Measurements from ENCODE around the gene TCP11L1.

DNA sequence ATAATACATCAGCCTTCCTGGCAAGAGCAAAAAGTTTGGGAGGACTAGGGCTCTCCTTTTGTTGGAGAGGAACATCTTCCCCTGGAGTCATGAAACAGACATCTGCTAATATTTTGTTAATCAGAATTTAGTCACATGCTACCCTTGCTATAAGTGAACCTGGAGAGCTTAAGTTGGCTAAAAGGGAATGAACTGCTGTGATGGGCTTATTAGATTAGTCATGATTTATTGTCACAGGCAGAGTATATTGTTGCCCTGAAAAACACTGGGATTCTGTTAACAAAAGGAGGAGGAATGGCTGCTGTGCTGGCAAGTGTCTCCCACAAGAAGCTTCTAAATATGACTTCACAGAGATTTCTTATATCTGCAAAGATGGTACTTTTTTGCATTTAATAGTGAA is 16.0 kb downstream of the TCP11L1 start:
- TF ChIP-seq, protein P1, sequence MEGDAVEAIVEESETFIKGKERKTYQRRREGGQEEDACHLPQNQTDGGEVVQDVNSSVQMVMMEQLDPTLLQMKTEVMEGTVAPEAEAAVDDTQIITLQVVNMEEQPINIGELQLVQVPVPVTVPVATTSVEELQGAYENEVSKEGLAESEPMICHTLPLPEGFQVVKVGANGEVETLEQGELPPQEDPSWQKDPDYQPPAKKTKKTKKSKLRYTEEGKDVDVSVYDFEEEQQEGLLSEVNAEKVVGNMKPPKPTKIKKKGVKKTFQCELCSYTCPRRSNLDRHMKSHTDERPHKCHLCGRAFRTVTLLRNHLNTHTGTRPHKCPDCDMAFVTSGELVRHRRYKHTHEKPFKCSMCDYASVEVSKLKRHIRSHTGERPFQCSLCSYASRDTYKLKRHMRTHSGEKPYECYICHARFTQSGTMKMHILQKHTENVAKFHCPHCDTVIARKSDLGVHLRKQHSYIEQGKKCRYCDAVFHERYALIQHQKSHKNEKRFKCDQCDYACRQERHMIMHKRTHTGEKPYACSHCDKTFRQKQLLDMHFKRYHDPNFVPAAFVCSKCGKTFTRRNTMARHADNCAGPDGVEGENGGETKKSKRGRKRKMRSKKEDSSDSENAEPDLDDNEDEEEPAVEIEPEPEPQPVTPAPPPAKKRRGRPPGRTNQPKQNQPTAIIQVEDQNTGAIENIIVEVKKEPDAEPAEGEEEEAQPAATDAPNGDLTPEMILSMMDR (IDR thresholded peaks at IDR 0.05): no peak
- TF ChIP-seq POLR2A (IDR thresholded peaks at IDR 0.05): no peak
